Ecto neural progenitor cell (in vitro differentiated cells): ENCODE data around the gene SULT1A1.
"Not testable (repeated sequence)": the region's sequence is repeated elsewhere in the genome, so short reads cannot be mapped to it uniquely, and the experiment has no call there.

ENCODE experiments used
- DNase-seq: peaks from one replicate; pipeline ENCODE4 v3.0.0-alpha.2; 2018; ENCODE audit warnings: low spot score

SULT1A1 gene

GRCh38 chr16:28590384-28591340 is 19.2 kb downstream of the SULT1A1 start:
- no peak for DNase-seq

GRCh38 chr16:28589930-28590329 is 19.9 kb downstream of the SULT1A1 start:
- no peak for DNase-seq

- DNase-seq, result no peak
Observed at GRCh38 chr16:28589069-28589468, 20.8 kb downstream of the SULT1A1 start.

DNA sequence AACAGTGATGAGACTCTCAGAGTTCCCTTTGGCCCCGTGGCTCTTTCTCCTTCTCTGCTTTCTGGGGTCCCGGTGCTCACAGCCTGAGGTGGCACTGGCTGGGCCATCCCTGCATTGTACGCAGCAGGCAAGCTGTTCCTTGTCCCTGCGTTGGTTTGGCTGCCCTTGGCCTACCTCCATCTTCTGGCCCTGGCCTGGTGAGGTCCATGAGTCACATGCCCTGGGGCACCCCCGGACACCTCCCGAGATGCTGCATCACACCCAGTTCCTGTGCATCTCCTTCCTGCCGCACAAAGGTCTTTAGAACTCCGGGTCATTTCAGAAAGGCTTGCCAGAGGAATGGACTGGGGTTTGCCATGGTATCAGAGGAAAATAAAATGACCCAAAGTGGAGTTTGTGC is 22.5 kb downstream of the SULT1A1 start:
- DNase-seq, result no peak

- no peak for DNase-seq
Observed at GRCh38 chr16:28586466-28586865, 23.4 kb downstream of the SULT1A1 start.

- DNase-seq, result no peak
Observed at GRCh38 chr16:28585674-28586073, 24.2 kb downstream of the SULT1A1 start.

- DNase-seq, result no peak
Observed at GRCh38 chr16:28580726-28581315, 29.0 kb downstream of the SULT1A1 start.

- DNase-seq, result no peak
Observed at GRCh38 chr16:28575446-28576109, 34.3 kb downstream of the SULT1A1 start.

DNA sequence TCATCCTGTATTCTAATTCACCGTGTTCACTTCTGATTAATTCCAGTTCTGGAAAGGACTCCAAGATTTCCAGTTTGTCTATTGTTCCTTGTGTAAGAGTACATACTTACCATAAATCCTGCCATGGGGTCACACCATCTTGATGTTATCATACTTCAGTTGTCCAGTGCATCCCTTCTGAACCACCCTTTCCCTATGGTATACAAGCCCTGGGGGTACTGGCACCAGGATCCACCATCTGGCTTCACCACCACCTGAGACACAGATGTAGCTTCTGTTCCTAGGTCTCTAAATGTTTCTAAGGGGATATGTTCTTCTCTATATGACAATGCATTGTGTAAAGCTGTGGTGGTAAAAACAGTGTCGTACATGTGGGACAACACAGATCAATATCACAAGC is 34.9 kb downstream of the SULT1A1 start:
- DNase-seq, result no peak

DNA sequence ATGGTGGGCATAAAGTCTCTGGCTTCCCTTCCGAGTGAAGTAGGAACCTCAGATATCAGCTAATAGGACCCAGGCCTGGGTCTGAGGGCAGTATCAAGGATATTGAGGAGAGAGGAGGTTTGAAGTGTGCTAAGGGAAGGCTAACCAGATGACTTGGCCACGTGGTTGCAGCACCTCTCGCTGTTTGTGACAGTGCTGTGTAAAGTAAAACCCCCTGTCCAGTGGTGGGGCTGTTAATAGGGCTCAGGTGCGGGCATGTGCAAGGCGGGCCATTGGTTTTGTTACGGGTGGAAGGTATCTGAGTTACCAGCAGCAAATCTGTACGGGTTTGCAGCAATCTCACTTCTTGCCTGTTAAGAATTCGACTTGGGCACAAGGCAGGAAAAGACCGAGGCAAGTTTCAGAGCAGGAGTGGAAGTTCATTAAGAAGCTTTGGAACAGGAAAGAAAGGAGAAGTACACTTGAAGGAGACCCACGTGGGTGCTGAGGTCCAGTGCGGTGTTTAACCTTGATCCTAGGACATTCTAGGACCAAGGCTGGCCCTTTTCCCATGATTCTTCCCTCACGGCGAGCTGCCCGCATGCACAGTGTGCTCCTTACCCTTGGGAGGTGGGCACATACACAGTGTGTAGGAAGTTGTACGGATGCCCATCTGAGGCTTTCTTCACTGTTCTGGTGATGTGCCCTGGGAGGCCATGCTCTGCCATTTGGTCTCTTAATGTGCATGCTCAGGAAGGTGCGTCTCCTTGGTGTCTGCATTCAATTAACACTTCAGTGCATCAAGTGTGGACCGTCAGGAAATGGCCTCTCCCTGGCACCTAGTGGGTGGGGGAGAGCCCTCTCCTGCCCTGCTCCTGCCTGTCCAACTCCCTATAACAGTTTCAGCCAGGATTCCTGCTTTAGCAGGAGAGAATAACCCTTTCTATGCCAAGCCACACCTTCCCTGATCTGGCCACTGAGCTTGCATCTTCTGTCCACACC is 35.8 kb downstream of the SULT1A1 start:
- no peak for DNase-seq

- no peak for DNase-seq
Observed at GRCh38 chr16:28572696-28573510, 36.9 kb downstream of the SULT1A1 start.

GRCh38 chr16:28569968-28570752 is 39.7 kb downstream of the SULT1A1 start:
- no peak for DNase-seq

GRCh38 chr16:28569021-28569420 is 40.8 kb downstream of the SULT1A1 start:
- DNase-seq, result no peak

GRCh38 chr16:28567292-28567691 is 42.6 kb downstream of the SULT1A1 start:
- DNase-seq, result no peak

DNA sequence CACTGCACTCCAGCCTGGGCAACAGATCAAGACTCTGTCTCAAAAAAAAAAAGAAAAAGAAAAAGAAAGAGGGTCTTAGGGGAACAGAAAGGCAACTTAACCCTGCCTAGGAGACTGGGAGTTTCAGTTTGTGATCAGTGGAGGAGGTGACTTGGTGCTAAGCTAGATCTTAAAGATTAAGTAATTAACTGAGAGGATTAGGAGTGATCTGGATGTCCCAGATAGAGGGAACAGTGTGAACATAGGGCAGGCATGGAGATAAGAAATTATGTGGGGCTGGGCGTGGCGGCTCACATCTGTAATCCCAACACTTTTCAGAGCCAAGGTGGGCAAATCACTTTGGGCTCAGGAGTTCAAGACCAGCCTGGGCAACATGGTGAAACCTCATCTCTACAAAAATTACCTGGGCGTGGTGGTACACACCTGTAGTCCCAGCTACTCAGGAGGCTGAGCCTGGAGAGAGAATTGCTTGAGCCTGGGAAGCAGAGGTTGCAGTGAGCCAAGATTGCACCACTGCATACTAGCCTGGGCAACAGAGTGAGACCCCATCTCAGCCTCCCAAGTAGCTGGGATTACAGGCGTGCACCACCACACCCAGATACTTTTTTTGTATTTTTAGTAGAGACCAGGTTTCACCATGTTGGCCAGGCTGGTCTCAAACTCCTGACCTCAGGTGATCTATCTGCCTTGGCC is 43.5 kb downstream of the SULT1A1 start:
- not testable (repeated sequence) for DNase-seq

DNA sequence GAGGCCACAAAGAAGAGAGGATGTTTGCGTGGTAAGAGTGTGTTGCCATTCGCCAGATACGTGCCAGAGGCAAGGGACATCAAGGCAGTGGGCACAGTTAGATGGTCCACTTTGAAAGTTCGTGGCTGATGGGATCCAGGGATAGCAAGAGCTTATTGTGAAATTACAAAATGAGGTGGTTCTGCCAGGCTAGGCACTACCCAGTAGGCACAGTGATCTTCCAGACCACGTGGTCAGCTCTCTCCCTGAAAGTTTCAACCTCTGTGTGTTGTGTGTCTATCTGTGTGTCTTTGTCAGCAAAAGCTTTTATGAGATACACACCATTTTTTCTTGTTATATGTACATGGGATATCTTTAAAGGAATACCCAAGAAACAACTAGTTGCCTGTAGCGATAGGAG is 46.6 kb downstream of the SULT1A1 start:
- no peak for DNase-seq

- DNase-seq, result no peak
Observed at GRCh38 chr16:28562199-28562598, 47.6 kb downstream of the SULT1A1 start.

DNA sequence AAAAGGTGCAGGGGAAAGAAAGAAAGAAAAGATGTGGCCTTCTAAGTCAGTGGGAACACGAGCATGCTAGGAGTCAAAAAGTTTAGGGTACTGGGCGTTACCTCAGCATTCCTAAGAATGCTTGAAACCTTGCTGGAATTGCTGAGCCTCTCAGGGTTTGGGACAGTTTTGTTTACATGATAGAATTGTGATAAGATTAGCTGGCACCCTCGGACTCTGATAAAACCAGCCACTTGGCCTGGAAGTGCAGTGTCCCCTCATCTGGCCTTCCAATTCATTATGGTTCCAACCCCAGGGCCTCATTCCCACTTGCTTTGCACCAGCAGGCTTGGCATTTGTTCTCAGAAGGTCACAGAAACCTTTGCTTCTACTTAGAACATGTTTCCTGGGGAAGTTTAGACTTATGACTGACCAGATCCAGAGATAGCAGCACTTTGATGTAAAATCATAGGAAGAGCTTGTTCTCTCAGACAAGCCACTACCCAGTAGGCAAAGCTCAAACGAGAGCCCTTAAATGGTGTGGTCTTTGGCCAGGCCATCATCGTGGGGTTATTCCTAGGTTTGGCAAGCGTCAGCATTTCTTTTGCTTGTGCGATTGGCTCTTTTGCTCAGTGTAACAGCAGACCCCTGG is 48.2 kb downstream of the SULT1A1 start:
- DNase-seq, result no peak

DNA sequence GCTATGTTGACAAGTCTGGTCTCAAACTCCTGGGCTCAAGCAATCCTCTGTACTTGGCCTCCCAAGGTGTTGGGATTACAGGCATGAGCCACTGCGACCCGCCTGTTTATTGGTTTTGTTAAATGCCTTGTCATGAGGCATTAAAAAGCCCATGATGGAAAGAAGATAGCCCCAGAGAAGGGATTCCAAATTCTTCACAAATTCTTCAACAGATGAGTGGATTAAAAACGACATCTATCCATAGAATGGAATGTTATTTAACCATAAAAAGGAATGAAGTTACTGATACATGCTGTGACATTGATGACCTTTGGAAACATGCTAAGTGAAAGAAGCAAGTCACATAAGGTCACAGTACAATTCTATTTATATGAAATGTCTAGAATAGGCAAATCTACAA is 51.4 kb downstream of the SULT1A1 start:
- no peak for DNase-seq
